IgD-negative memory B cell (primary cell): ENCODE measurements around the gene CNIH3. TPM values are rescaled to one million over a fixed set of nuclear protein-coding genes. Genes with fewer than 3 reads are reported as not detected.
"Not testable (repeated sequence)": the region's sequence is repeated elsewhere in the genome, so short reads cannot be mapped to it uniquely, and the experiment has no call there.

Source experiments
- H3K27ac Mint-ChIP-seq, 3 donors: one replicate each; pipeline ENCODE4 v1.8.0; 2020 to 2022; ENCODE audit warnings: mild to moderate bottlenecking in 3 of 3, mixed read lengths in 3 of 3, moderate library complexity in 1 of 3
- H3K27me3 Mint-ChIP-seq: one replicate; pipeline ENCODE4 v1.8.0; 2021; ENCODE audit warnings: mixed read lengths
- H3K36me3 Mint-ChIP-seq: one replicate; pipeline ENCODE4 v1.8.0; 2020; ENCODE audit warnings: mild to moderate bottlenecking, mixed read lengths
- H3K4me1 Mint-ChIP-seq, 3 donors: one replicate each; pipeline ENCODE4 v1.8.0; 2020 to 2022; ENCODE audit warnings: mixed read lengths in 3 of 3, mild to moderate bottlenecking in 1 of 3
- H3K4me3 Mint-ChIP-seq, 4 donors: one replicate each; pipeline ENCODE4 v1.8.0; 2020 to 2022; ENCODE audit warnings: mild to moderate bottlenecking in 4 of 4, mixed read lengths in 4 of 4, moderate library complexity in 3 of 4
- H3K9me3 Mint-ChIP-seq, 3 donors: one replicate each; pipeline ENCODE4 v1.8.0; 2020 to 2021; ENCODE audit warnings: mixed read lengths in 3 of 3, mild to moderate bottlenecking in 1 of 3
- polyA plus RNA-seq: library from polyadenylated mRNA; unstranded; fragments of 300-500 nt; fragmentation: Illumina TruSeq; gene quantifications from one replicate; pipeline ENCODE4 v1.2.3, GENCODE V29; 2021

CNIH3 gene
- polyA plus RNA-seq = 3.2 TPM

DNA sequence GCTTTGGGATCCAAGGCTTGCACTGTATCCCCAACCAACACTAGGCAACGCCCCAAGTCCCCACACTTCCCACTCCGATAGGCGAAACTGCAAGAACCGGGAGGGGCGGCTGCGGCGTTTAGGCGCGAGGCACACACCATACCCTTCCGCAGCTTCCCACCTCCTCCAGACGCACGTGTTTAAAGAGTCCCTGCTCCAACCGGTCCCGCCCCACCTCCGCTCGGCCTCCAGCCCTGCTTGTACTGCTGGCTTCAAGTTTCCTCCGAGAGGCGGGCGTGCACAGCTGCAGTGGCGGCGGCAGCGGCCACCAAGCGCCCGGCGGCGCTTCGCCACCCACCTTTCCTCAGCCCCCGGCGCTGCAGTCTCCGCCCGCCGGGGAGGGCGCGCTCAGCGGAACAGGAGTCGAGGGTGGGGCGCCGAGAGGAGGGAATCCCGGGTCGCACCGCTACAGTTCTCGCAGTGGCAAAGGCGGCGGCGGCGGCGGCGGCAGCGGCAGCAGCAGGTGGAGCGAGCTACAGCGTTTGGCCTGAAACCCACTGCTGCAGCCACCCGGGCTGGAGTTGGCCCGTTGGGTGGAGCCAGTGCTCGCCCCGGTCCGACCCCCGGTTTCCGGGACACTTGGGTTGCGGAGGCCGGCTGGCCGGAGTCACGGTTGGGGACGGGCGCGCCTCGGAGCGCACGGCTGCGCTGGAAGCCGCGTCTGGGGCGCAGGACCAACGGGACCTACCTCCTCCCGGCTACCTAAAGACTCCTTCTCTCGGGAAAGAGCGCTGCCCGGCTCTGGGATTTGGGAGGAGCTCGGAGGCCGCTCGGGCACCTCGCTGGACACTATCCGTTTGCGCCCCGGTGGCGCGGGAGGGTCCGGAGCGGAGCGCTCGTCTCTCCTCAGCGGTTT is at the start of gene CNIH3:
Gene CNIH3 (plus strand): TSS at position 457 of the 895 bp plus-strand sequence. CDS start 858 bp downstream, outside the sequence.
- peaks cover 44% of the 10 kb centered on the region for H3K27me3 Mint-ChIP-seq

DNA sequence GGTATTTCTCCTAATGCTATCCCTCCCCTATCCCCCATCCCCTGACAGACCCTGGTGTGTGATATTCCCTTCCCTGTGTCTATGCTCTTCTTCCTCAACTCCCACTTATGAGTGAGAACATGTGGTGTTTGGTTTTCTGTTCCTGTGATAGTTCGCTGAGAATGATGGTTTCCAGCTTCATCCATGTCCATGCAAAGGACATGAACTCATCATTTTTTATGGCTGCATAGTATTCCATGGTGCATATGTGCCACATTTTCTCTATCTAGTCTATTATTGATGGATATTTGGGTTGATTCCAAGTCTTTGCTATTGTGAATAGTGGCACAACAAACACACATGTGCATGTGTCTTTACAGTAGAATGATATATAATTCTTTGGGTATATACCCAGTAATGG is 49.6 kb upstream of the CNIH3 start:
- not testable (repeated sequence) for H3K36me3 Mint-ChIP-seq, H3K27ac Mint-ChIP-seq, H3K9me3 Mint-ChIP-seq, H3K4me3 Mint-ChIP-seq, H3K4me1 Mint-ChIP-seq, H3K27me3 Mint-ChIP-seq

More for the DNA sequence above, at the start of gene CNIH3:
- Mint-ChIP-seq H3K4me1 (peaks cover 0 to 5% (median 0%) of the 10 kb centered on the region in 3 donors), H3K27ac (no peak within 1 kb of the TSS), H3K4me3 (peak within 1 kb of the TSS in 3 of 4 donors; percentile 21 to 87 (median 68)), H3K9me3 (no peaks in the 10 kb centered on the region), H3K36me3 (peaks cover 3% of the 10 kb centered on the region)

DNA sequence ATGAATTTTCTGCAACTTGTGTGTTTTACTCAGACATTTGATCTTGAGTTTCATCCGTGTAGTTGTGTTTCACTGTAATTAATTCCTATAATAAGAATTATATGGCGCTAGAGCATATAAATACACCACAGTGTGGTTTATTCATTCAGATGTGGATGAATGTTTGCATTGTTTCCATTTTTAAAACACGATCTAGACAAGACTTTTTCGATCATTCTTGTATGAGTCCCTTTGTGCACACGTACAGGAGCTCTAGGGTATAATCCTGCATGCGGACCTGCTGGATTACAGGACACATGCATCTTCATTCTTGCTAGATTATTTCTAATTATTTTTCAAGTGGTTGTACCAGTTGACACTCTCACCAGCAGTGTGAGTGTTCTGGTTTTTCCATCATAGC is 46.8 kb upstream of the CNIH3 start:
- no peak overlapping the region for H3K4me3 Mint-ChIP-seq

DNA sequence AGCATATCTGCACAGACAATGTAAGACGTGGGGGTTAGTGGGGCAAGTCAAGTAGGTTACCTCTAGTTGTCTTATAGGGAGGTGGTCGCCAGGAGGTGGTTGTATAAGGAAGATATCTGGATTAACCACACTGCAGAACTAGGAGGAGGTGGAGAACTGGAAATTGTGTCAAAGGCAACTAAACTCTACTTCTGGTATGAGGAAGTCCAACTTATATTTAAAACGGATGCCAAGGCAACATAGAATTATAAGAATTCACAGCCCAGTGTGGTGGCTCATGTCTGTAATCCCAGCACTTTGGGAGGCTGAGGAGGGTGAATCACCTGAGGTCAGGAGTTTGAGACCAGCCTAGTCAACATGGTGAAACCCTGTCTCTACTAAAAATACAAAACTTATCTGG is 44.1 kb upstream of the CNIH3 start:
- not testable (repeated sequence) for H3K4me3 Mint-ChIP-seq, H3K27ac Mint-ChIP-seq

More for the DNA sequence above, 46.8 kb upstream of the CNIH3 start:
- Mint-ChIP-seq H3K36me3 (peaks cover 2% of the 10 kb centered on the region), H3K27me3 (peaks cover 7% of the 10 kb centered on the region), H3K27ac (no peak overlapping the region), H3K4me1 (no peaks in the 10 kb centered on the region), H3K9me3 (peaks cover 0 to 6% (median 2%) of the 10 kb centered on the region in 3 donors)

GRCh38 chr1:224579526-224579925 is 36.6 kb upstream of the CNIH3 start:
- H3K27me3 Mint-ChIP-seq = peaks cover 7% of the 10 kb centered on the region
- peaks cover 6 to 14% (median 9%) of the 10 kb centered on the region in 3 donors for H3K9me3 Mint-ChIP-seq
- no peak overlapping the region for H3K4me3 Mint-ChIP-seq
- H3K4me1 Mint-ChIP-seq = no peaks in the 10 kb centered on the region
- no peak overlapping the region for H3K27ac Mint-ChIP-seq
- H3K36me3 Mint-ChIP-seq = peaks cover 3% of the 10 kb centered on the region

More for the DNA sequence above, 44.1 kb upstream of the CNIH3 start:
- peaks cover 14% of the 10 kb centered on the region for H3K27me3 Mint-ChIP-seq
- H3K9me3 Mint-ChIP-seq, H3K36me3 Mint-ChIP-seq, H3K4me1 Mint-ChIP-seq: not testable (repeated sequence)

DNA sequence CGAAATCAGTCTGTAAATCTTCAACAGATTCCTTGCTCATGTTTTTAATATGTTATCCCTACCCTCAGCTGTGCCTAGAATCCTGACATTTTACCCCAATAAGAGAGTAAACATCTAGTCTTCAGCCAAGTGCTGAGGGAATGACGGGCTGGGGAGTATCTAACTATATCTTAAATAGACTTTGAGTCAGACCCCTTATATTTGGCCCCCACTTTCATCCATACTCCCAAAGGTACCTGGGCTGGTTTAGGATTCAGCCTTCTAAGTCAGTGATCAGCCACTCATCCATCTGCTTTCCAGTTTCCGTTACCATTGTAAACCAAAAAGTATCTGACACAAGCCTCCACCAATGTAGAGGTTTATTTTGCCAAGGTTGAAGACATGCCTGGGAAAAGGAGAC is 36.1 kb upstream of the CNIH3 start:
- Mint-ChIP-seq H3K27ac (no peak overlapping the region), H3K4me3 (no peak overlapping the region), H3K36me3 (peaks cover 3% of the 10 kb centered on the region), H3K4me1 (no peaks in the 10 kb centered on the region), H3K27me3 (peaks cover 5% of the 10 kb centered on the region), H3K9me3 (peaks cover 6 to 14% (median 8%) of the 10 kb centered on the region in 3 donors)

DNA sequence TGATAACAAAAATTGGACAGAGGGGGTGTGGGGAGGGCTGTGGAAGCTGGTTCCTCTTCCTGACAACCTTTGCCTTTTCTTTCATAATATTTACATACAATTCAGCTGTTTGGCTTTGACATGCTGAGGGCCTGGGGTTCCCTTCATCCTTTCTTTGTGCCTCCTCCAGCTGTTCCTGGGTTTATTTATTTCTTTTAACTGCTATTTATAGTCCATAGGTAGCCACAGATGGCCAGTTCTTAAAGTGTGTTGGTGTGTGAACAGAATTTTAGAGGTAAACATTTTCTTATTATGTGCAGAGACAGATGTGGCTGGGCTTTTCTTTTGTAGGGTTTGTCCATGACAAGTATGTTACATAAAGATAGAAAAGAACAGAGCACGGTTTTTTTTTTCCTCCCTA is 34.1 kb upstream of the CNIH3 start:
- Mint-ChIP-seq H3K9me3 (peaks cover 2 to 6% (median 3%) of the 10 kb centered on the region in 3 donors), H3K4me3 (no peak overlapping the region), H3K27ac (no peak overlapping the region), H3K27me3 (no peaks in the 10 kb centered on the region), H3K36me3 (peaks cover 3% of the 10 kb centered on the region), H3K4me1 (no peaks in the 10 kb centered on the region)

DNA sequence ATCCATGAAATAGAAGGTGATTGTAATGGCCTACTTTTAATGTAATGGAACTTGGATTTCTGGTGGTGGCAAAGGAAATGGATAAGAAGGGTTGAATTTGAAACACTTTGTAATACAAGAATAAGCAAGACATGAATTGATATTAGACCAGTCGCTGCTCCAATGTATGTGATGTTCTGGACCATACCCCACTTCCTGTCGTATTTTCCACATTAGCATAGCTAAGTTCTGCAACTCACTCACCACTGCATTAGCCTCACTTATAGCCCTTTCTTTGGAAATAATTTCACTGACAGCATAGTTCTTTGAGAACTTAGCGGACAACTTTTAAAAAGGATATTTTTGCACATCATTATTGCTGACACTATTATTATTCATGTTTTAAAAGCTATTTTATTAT is 32.3 kb upstream of the CNIH3 start:
- peaks cover 0 to 3% (median 0%) of the 10 kb centered on the region in 3 donors for H3K9me3 Mint-ChIP-seq
- peaks cover 1% of the 10 kb centered on the region for H3K36me3 Mint-ChIP-seq
- H3K27me3 Mint-ChIP-seq = no peaks in the 10 kb centered on the region
- no peaks in the 10 kb centered on the region for H3K4me1 Mint-ChIP-seq
- H3K27ac Mint-ChIP-seq = no peak overlapping the region
- H3K4me3 Mint-ChIP-seq = no peak overlapping the region

GRCh38 chr1:224585051-224585450 is 31.1 kb upstream of the CNIH3 start:
- Mint-ChIP-seq H3K27ac (no peak overlapping the region), H3K36me3 (peaks cover 1% of the 10 kb centered on the region), H3K9me3 (peaks cover 0 to 3% (median 2%) of the 10 kb centered on the region in 3 donors), H3K4me1 (no peaks in the 10 kb centered on the region), H3K4me3 (no peak overlapping the region), H3K27me3 (no peaks in the 10 kb centered on the region)

- H3K27ac Mint-ChIP-seq = no peak overlapping the region
- peaks cover 0 to 7% (median 2%) of the 10 kb centered on the region in 3 donors for H3K9me3 Mint-ChIP-seq
- H3K36me3 Mint-ChIP-seq = peaks cover 1% of the 10 kb centered on the region
- H3K4me3 Mint-ChIP-seq = no peak overlapping the region
- peaks cover under 1 to 2% (median under 1%) of the 10 kb centered on the region in 3 donors for H3K4me1 Mint-ChIP-seq
- H3K27me3 Mint-ChIP-seq = peaks cover 1% of the 10 kb centered on the region
Measured at GRCh38 chr1:224587051-224587450, 29.1 kb upstream of the CNIH3 start.

DNA sequence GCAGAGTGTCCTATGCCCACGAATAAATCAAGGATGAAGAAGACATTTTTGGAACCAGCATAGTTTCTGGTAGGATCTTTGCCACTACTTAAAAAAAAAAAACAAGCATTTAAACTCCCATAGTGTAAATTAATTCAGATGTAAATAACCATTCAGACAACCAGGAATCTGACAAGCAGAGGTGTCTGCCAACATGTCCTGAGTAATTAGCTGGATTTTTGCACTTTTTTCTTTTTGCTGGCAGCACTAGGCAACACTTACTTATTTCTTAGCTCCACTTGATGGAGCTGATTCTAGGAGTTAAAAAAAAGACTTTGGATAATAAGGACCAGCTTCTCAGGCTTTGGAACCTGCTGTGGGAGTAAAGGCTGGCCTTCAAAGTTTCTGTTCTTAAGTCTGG is 27.6 kb upstream of the CNIH3 start:
- peak overlapping the region in 1 of 3 donors; percentile 52 for H3K27ac Mint-ChIP-seq
- no peak overlapping the region for H3K4me3 Mint-ChIP-seq
- peaks cover 0 to 6% (median 2%) of the 10 kb centered on the region in 3 donors for H3K9me3 Mint-ChIP-seq
- peaks cover 1 to 9% (median 7%) of the 10 kb centered on the region in 3 donors for H3K4me1 Mint-ChIP-seq
- peaks cover 1% of the 10 kb centered on the region for H3K27me3 Mint-ChIP-seq
- no peaks in the 10 kb centered on the region for H3K36me3 Mint-ChIP-seq

DNA sequence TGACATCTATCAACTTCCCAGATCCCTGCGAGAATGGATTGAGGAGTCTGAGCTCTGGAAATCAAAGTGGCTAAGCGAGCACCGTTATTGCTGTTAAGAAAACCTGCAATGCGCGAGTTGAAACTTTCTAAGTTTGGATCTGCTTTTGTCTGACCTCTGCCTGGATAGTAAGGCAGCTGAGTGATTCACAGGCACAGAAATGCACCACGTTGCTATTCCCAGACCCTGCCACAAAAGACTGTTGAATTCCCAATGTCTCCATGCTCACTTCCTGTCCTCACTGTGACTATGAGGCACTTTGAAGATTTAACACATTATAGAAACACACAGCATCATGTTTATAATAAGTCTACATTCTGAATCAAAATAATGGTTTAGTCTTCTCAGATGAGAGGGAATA is 27.1 kb upstream of the CNIH3 start:
- no peak overlapping the region for H3K4me3 Mint-ChIP-seq
- peaks cover 1 to 9% (median 7%) of the 10 kb centered on the region in 3 donors for H3K4me1 Mint-ChIP-seq
- H3K27me3 Mint-ChIP-seq = peaks cover 1% of the 10 kb centered on the region
- H3K9me3 Mint-ChIP-seq = peaks cover 0 to 6% (median 2%) of the 10 kb centered on the region in 3 donors
- no peak overlapping the region for H3K27ac Mint-ChIP-seq
- no peaks in the 10 kb centered on the region for H3K36me3 Mint-ChIP-seq

DNA sequence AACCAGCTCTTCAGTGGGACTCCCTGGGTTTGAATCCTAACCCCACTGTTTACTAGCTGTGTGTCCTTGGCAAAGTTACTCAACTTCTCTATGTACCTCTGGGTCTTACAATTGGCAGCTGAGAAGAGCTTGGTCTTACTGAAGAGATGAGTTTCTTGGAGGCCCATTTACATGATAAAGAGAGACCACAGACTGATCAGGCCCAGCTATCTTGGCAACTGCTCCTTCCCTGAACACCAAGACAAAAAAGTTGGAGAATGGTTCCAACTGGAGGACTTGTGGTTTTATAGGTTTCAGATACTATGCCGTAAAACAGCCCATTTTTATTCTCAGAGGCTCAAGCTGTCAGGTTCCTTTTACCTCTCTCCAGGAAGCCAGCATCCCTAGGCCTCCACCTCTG is 24.8 kb upstream of the CNIH3 start:
- Mint-ChIP-seq H3K27ac (no peak overlapping the region), H3K4me1 (peaks cover 1 to 9% (median 7%) of the 10 kb centered on the region in 3 donors), H3K27me3 (peaks cover 1% of the 10 kb centered on the region), H3K4me3 (no peak overlapping the region), H3K9me3 (peaks cover 0 to 6% (median 2%) of the 10 kb centered on the region in 3 donors), H3K36me3 (no peaks in the 10 kb centered on the region)

DNA sequence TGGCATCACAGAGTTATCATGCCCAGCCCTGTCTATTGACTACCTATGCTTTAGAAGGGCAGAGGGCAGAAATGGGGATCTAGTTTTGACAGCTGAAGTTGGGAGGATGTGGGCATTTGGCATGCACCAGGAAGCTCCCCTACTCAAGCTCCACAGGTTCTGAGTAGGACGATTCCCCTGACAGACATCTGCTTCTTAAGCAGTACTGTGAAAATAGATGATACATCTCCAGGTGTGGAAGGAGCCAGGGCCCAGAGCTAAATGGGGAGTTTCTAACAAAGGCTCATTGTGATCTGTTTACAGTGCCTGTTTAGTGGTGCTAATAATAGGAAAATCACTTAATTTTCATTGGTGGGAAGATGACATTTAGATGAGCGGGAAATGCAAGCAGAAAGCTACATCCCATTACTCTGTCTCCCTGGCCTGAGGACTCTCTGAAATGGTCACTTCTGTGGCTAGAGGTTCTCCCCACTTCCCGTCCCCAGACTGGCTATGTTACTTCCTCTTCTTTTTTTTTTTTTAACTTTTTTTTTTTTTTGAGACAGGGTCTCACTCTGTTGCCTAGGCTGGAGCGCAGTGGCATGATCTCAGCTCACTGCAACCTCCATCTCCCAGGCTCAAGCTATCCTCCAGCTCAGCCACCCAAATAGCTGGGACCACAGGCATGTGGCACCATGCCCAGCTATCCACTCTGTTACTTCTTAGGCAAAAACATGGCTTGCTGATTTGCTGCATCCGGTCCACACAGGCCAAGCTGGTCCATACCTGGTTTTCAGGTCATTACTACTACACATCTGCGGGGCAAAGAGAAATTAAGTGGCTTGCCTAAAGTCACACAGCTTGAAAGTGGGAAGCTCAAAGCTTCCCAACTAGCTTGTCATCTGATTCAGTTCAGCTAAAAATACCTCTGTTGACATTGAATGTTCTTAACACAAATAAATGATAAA is 23.2 kb upstream of the CNIH3 start:
- Mint-ChIP-seq H3K4me3 (no peak overlapping the region), H3K27ac (no peak overlapping the region), H3K36me3 (no peaks in the 10 kb centered on the region)

GRCh38 chr1:224594360-224594759 is 21.8 kb upstream of the CNIH3 start:
- Mint-ChIP-seq H3K9me3 (peaks cover 0 to 4% (median 0%) of the 10 kb centered on the region in 3 donors), H3K4me3 (no peak overlapping the region), H3K36me3 (no peaks in the 10 kb centered on the region), H3K27ac (no peak overlapping the region), H3K27me3 (peaks cover 1% of the 10 kb centered on the region), H3K4me1 (peaks cover 1 to 9% (median 7%) of the 10 kb centered on the region in 3 donors)

More for the DNA sequence above, 23.2 kb upstream of the CNIH3 start:
- peaks cover 1% of the 10 kb centered on the region for H3K27me3 Mint-ChIP-seq
- H3K4me1 Mint-ChIP-seq = peaks cover 1 to 9% (median 7%) of the 10 kb centered on the region in 3 donors
- peaks cover 0 to 6% (median 2%) of the 10 kb centered on the region in 3 donors for H3K9me3 Mint-ChIP-seq
